Ovary (tissue), 9 donors: ENCODE measurements around the gene VPS13A. TPM values are rescaled to one million over a fixed set of nuclear protein-coding genes. Genes with fewer than 3 reads are reported as not detected.
"Not testable (repeated sequence)": the region's sequence is repeated elsewhere in the genome, so short reads cannot be mapped to it uniquely, and the experiment has no call there.

Source experiments
- DNase-seq, 5 donors: peaks; one replicate each; pipeline ENCODE4 v3.0.0-alpha.2; 2019 to 2020
- H3K27ac ChIP-seq, 2 donors: fragments of 200-600 bp; one replicate each; pipeline versions ENCODE4 v1.5.1 to v1.8.0; 2019 to 2022
- H3K27me3 ChIP-seq: fragments of 200-600 bp; one replicate; pipeline ENCODE4 v1.8.0; 2022
- H3K36me3 ChIP-seq: fragments of 200-600 bp; sonication (generic); one replicate; pipeline ENCODE4 v1.5.1; 2019
- H3K4me1 ChIP-seq: one replicate; pipeline ENCODE4 v1.8.1; 2013; ENCODE audit warnings: mild to moderate bottlenecking, moderate library complexity; ENCODE audit not compliant: insufficient read depth
- H3K4me3 ChIP-seq: fragments of 200-600 bp; sonication (generic); one replicate; pipeline ENCODE4 v1.5.1; 2017
- H3K9me3 ChIP-seq, 2 donors: fragments of 200-600 bp in 1 of 2; sonication (generic) in 1 of 2; one replicate each; pipeline versions ENCODE4 v1.5.1 to v1.8.1; 2013 to 2019; ENCODE audit warnings: mild to moderate bottlenecking in 1 of 2, moderate library complexity in 1 of 2
- EP300 ChIP-seq: sonication (generic); formaldehyde crosslinking; IDR thresholded peaks from one replicate; pipeline ENCODE4 v1.6.1; 2017; ENCODE audit warnings: antibody characterized with exemption
- POLR2A ChIP-seq: fragments of 450-650 bp; IDR thresholded peaks from one replicate; pipeline ENCODE4 v1.6.1; 2017; ENCODE audit warnings: antibody characterized with exemption, mild to moderate bottlenecking, moderate library complexity
- WGBS, 3 donors: extraction: QIAGEN DNeasy Blood & Tissue Kit in 1 of 3; methylation state at CpG; one replicate each; pipeline versions ENCODE4 v1.1.5 to v1.1.7; 2013 to 2017; 5-methylcytosine and 5-hydroxymethylcytosine counted together
- intact Hi-C, 4 donors: fragments of 100-400 bp; cut with DNase I; formaldehyde crosslinking; loops; one replicate each; pipeline versions ENCODE4 v1.11.0 to v1.15.1; 2022 to 2023
- polyA plus RNA-seq, 2 donors: library from polyadenylated mRNA; stranded (reverse); fragments of 200-250 nt in 1 of 2; fragments of 350-450 nt in 1 of 2; fragmentation: Illumina TruSeq in 1 of 2; extraction: RNeasy Lipid Tissue Mini Kit (QIAGEN cat#74804) in 1 of 2; gene quantifications; one replicate each; pipeline ENCODE4 v1.2.3, GENCODE V29; 2013 to 2014
- total RNA-seq, 7 donors: library from RNA; depleted of rRNA in 2 of 7; stranded (reverse); fragments of >200 nt in 2 of 7; fragmentation: NEBNext Ultra II Directional in 3 of 7; extraction: Animal tissue kit (Norgen Biotek cat#: 25700) in 3 of 7; gene quantifications; one replicate each; pipeline versions ENCODE4 v1.1.0 to v1.2.4, GENCODE V29; 2016 to 2023
- TF ChIP-seq, protein P1 (sequence below), 3 donors: fragments of 450-650 bp in 2 of 3; fragments of 200-600 bp in 1 of 3; IDR thresholded peaks; one replicate each; pipeline versions ENCODE4 v1.5.1 to v1.8.0; 2016 to 2022; ENCODE audit warnings: antibody characterized with exemption in 3 of 3, mild to moderate bottlenecking in 1 of 3
- donor health status: DM: no; HTN: no; CAD: no; lungs with moderate emphysema.
- donor health status: DM: no; HTN: no; CAD: no.
- donor health status: Bipolar disorder and iron deficiency.
- donor health status: DM: yes; HTN: yes; CAD: no.
- donor health status: DM: no; HTN: no; CAD: no.
- donor health status: DM: yes; HTN: yes; CAD: no.

Gene VPS13A
- total and polyA plus RNA-seq, 9 donors: 3.5 to 46.6 (median 13.5) TPM

DNA sequence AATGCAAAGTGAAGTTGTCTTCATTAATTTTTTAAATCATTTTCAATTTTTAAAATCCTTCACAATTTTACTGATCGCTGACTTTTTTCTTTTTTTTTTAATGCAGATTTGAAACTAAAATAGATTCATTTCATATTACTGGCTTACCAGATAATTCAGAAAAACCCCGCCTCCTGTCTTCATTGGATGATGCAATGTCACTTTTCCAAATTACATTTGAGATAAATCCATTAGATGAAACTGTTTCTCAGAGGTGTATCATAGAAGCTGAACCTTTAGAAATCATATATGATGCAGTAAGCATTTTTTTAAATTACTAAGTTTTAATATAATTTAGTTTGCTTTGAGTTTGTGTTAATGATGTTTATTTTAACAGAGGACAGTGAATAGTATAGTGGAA, 60.6 kb downstream of the VPS13A start:
- TF ChIP-seq POLR2A (no peak), EP300 (no peak)
- TF ChIP-seq, protein P1, sequence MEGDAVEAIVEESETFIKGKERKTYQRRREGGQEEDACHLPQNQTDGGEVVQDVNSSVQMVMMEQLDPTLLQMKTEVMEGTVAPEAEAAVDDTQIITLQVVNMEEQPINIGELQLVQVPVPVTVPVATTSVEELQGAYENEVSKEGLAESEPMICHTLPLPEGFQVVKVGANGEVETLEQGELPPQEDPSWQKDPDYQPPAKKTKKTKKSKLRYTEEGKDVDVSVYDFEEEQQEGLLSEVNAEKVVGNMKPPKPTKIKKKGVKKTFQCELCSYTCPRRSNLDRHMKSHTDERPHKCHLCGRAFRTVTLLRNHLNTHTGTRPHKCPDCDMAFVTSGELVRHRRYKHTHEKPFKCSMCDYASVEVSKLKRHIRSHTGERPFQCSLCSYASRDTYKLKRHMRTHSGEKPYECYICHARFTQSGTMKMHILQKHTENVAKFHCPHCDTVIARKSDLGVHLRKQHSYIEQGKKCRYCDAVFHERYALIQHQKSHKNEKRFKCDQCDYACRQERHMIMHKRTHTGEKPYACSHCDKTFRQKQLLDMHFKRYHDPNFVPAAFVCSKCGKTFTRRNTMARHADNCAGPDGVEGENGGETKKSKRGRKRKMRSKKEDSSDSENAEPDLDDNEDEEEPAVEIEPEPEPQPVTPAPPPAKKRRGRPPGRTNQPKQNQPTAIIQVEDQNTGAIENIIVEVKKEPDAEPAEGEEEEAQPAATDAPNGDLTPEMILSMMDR (IDR thresholded peaks at IDR 0.05): no peak
- Histone ChIP-seq H3K27ac (no peak overlapping the region), H3K27me3 (no peaks in the 10 kb centered on the region), H3K4me1 (no peaks in the 10 kb centered on the region), H3K36me3 (no peaks in the 10 kb centered on the region), H3K9me3 (no peaks in the 10 kb centered on the region), H3K4me3 (no peak overlapping the region)
- intact Hi-C loops: no loop called here
- 98 to 99% (median 99%) methylated on average over 2 of the region's 2 CpGs for WGBS, 3 donors
- no peak for DNase-seq

DNA sequence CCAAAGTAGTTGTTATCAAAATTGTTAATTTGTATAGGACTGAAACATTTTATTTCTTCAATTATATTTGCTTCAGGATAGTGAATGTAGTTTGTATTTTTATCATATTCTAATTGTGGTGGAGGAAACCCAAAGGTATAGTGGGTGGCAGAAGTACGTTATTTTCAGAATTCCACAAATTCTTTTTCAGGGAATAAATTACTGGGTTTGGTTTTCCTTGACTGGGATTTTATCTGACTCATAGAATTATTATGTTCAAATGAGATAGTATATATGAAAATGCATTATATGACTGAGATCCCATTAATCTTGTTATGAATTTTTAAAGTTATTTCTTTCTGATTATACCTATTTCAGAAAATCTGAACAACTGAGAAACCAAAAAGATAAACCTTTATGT, 73.7 kb downstream of the VPS13A start:
- intact Hi-C loops: no loop called here
- WGBS, 3 donors: 53 to 79% (median 70%) methylated on average over 1 of the region's 1 CpG
- DNase-seq: no peak
- Histone ChIP-seq H3K4me3 (no peak overlapping the region), H3K27me3 (no peaks in the 10 kb centered on the region), H3K27ac (no peak overlapping the region), H3K9me3 (no peaks in the 10 kb centered on the region), H3K36me3 (no peaks in the 10 kb centered on the region), H3K4me1 (no peaks in the 10 kb centered on the region)
- no peak for TF ChIP-seq POLR2A
- TF ChIP-seq EP300: no peak
- TF ChIP-seq, protein P1 (IDR thresholded peaks at IDR 0.05): no peak

DNA sequence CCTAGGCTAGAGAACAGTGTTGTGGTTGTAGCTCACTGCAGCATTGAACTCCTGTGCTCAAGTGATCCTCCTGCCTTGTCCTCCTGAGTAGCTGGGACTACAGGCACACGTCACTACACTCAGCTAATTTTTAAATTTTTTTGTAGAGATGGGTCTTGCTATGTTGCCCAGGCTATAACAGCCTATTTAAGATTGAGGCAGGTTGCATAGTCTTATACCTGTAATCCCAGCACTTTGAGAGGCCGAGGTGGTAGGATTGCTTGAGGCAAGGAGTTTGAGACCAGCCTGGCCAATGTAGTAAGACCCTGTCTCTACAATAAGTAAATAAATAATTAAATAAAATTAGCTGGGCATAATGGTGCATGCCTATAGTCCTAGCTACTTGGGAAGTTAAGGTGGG, 79.9 kb downstream of the VPS13A start:
- Histone ChIP-seq H3K27me3 (no peaks in the 10 kb centered on the region), H3K36me3 (no peaks in the 10 kb centered on the region), H3K27ac (no peak overlapping the region), H3K4me1 (no peaks in the 10 kb centered on the region), H3K9me3 (no peaks in the 10 kb centered on the region), H3K4me3 (no peak overlapping the region)
- 97 to 99% (median 97%) methylated on average over 2 of the region's 2 CpGs for WGBS, 3 donors
- DNase-seq: no peak
- intact Hi-C loops: no loop called here
- TF ChIP-seq EP300 (no peak), POLR2A (no peak)
- TF ChIP-seq, protein P1 (IDR thresholded peaks at IDR 0.05): no peak

DNA sequence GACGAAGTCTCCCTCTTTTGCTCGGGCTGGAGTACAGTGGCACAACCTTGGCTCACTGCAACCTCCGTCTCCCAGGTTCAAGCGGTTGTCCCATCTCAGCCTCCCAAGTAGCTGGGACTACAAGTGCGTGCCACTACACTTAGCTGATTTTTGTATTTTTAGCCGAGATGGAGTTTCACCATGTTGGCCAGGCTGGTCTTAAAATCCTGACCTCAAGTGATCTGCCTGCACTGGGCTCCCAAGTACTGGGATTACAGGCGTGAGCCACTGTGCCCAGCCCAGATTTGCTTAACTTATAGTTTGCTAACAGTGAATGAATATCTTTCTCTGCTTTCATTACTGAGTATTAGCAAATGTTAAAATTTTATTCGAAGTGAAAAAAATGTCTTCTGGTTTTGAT, 84.3 kb downstream of the VPS13A start:
- Histone ChIP-seq H3K36me3 (no peaks in the 10 kb centered on the region), H3K27me3 (no peaks in the 10 kb centered on the region), H3K4me3 (no peak overlapping the region), H3K9me3 (no peaks in the 10 kb centered on the region), H3K4me1 (no peaks in the 10 kb centered on the region), H3K27ac (no peak overlapping the region)
- DNase-seq: no peak
- WGBS, 3 donors: 96 to 99% (median 96%) methylated on average over 8 of the region's 8 CpGs
- intact Hi-C loops: no loop called here
- no peak for TF ChIP-seq POLR2A
- TF ChIP-seq, protein P1 (IDR thresholded peaks at IDR 0.05): no peak
- TF ChIP-seq EP300: no peak

DNA sequence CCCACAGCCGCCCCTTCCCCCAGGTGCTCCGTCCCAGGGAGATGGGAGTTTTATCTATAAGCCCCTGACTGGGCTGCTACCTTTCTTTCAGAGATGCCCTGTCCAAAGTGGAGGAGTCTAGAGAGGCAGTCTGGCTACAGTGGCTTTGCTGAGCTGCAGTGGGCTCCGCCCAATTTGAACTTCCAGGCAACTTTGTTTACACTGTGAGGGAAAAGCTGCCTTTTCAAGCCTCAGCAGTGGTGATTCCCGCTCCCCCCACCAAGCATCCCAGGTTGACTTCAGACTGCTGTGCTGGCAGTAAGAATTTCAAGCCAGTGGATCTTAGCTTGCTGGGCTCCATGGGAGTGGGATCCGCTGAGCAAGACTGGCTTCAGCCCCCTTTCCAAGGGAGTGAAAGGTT, 90.4 kb downstream of the VPS13A start:
- DNase-seq, H3K27me3 ChIP-seq, H3K27ac ChIP-seq, H3K4me3 ChIP-seq, H3K4me1 ChIP-seq, H3K36me3 ChIP-seq, H3K9me3 ChIP-seq, intact Hi-C loops: not testable (repeated sequence)
- 92 to 94% (median 94%) methylated on average over 5 of the region's 5 CpGs for WGBS, 3 donors
